Measurements from ENCODE around the gene CYP4V2.

The CYP4V2 gene

GRCh38 chr4:186191200-186192065, at the start of gene CYP4V2:
Gene CYP4V2, plus strand, starts transcription at chr4:186191567. Its CDS starts 257 bp downstream, at chr4:186191824.
- no peak for FAIRE-seq

DNA sequence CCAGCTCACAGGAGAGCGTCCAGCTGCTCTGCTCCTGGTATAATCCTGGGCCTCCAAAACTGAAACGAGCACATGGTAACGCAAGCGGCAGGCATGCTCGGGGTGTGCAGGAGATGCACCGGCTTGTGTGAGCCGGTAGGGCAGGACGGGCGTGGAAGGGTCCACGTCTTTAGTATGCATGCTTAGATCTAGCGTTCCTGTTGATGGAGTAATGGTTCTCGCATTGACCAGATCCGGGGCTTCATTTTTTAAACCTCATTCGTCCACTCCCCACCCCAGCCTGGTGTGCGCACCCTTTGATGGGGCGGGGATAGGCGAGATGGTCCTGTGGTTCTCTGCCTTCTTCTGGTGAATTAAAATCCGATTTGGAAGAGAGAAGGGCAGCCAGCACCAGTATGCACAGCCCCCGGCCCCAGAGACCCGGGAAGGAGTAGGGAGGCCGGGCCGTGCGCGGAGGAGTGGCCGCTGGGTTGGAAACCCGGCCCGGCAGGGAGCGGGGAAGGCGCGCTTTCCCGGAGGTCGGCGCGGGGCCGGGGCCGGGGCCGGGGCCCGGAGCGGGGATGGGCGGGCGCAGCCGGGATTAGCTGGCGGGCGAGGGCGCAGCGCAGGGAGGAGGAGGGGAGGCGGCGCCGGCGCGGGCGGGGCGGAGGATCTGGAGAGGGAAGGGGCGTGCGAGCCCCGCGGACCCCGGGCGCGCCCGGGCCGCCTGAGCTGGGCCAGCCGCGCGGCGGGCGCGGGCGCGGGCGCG, 47.0 kb upstream of the CYP4V2 start:
- no peak for FAIRE-seq

DNA sequence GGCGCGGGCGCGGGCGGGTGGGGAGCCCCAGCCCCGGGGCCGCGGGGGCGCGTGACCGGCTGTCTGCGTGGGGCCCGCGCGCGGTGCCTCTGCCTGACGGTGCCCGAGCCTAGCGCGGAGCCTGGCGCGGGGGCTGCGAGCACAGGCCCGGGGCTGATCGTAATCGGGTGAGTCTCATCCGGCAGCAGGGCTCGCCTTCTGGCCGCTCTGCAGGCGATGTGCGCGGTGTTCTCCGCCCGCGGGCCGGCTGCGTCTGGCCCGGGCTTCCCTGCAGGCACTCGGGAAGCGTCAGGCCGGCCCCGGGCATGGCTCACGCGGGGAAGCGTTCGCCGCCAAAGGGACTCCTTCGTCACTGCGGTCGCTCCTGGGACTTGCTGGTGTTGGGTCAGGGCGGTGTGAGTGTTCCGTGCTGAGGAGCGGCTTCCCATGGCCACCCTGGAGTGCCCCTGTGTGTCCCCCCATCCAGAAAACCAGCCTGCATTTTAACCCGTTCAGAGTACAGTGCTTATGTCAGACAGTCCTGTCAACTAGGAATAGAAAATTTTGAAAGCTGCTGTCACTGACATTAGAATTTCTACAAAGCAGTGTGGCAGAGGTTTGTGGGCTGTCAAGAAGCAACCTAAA, 46.3 kb upstream of the CYP4V2 start:
- FAIRE-seq = no peak

- FAIRE-seq = no peak
These were observed 44.9 kb upstream of the CYP4V2 start for GRCh38 chr4:186146458-186146857.

DNA sequence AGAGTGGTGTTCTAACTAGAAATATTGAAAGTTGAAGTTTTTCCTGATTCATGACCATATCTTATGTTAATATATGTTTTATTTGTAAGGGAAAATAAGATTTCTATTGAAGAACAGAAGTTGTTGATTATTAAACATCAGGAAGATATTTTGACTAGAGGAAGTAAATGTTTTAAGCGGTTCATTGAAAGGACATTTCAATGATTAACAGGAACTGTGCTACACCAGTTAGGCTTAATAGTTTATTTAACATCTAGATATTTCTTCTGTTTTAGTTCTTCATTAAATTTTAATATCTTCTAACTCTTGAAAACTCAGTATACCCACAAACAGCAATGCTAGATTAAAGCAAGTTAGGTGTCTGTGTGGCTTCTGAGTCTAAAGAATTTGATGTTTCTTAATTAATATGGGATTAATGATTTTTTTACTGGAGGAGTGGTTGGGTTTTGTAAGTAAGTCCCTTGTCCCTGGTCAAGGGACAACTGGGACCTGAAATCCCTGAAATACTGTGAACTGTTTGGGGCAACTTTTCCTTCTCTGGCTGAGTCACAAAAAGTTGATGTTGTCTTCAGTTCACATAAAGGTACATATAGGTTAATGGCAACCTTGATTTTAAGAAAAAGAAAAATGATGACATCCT, 42.9 kb upstream of the CYP4V2 start:
- FAIRE-seq = no peak

GRCh38 chr4:186149872-186150271, 41.5 kb upstream of the CYP4V2 start:
- no peak for FAIRE-seq

GRCh38 chr4:186150926-186151325, 40.4 kb upstream of the CYP4V2 start:
- no peak for FAIRE-seq

DNA sequence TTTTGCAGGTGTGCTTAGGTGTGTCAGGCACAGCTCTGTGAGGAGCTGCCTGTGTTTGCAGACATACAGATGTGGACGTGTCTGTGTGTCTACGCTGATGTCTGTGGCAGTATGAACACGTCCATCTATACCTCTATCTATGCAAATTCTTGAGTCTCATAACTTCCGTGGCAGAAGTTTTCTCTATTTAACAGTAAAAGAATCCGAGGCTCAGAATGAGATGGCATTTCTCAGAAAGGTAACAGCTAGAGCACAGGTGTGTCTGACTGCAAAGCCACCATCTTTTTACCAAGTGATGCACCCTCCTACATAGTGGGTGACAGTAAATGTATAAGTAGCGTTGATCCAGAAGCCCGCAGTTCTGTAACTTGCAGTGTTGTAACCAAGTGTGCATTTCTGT, 39.9 kb upstream of the CYP4V2 start:
- FAIRE-seq = no peak

- FAIRE-seq = no peak
These were observed 33.1 kb upstream of the CYP4V2 start for GRCh38 chr4:186158021-186158813.

- FAIRE-seq = no peak
These were observed 32.4 kb upstream of the CYP4V2 start for GRCh38 chr4:186158966-186159365.

DNA sequence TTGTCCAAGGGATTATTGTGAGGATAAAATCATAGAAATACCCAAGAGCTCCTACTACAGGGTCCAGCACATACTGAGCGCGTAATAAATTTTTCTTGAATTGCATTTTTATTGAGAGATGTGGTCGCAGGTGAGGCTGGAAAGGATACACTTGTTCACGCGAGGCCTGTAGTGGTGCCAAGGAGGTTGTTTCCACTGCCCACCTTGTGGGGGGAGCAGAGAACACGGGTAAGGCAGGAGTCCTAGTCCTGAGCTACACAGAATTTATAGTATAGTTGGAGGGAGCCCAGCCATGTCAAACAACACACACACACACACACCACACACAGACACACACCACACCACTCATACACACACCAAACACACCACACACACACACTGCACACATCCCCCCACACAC, 31.8 kb upstream of the CYP4V2 start:
- no peak for FAIRE-seq

DNA sequence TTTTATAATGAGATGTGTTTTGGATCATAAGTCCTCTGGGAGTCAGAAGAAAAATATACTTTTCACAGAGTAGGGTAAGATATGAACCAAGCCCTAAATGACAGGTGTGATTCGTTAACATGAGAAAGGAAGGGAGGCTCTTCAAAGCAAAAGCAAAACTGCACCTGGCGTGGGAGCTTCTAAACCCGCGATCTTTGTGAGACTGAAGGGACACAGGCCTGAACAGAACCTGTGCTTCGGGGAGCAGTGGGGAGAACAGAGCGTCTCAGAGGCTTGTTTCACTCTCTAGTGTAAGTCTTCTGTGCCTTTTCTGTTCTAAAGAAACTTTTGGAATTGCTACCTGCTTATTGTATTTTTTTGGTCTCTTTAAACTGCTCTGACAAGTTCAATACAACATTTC, 30.2 kb upstream of the CYP4V2 start:
- FAIRE-seq = no peak

GRCh38 chr4:186166852-186167512, 24.4 kb upstream of the CYP4V2 start:
- no peak for FAIRE-seq

DNA sequence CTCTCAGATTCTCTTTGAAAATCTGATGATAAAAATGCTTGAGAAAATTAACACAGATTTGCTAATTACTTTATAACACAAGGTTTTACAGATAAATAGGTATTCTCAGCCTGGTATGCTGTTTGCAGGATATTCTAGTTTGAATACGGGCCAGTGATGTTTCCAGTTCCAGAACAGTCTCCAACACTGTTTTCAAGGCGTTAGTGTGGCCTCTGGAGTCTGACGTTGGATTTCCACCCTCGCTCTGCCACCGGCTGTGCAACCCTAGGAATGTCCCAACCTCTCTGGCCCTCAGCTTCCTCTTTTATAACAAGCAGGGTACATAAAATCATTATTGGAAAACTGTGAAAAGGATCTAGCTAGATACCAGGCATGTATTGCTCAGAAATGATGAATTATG, 23.8 kb upstream of the CYP4V2 start:
- no peak for FAIRE-seq

- no peak for FAIRE-seq
These were observed 22.6 kb upstream of the CYP4V2 start for GRCh38 chr4:186168750-186169149.

DNA sequence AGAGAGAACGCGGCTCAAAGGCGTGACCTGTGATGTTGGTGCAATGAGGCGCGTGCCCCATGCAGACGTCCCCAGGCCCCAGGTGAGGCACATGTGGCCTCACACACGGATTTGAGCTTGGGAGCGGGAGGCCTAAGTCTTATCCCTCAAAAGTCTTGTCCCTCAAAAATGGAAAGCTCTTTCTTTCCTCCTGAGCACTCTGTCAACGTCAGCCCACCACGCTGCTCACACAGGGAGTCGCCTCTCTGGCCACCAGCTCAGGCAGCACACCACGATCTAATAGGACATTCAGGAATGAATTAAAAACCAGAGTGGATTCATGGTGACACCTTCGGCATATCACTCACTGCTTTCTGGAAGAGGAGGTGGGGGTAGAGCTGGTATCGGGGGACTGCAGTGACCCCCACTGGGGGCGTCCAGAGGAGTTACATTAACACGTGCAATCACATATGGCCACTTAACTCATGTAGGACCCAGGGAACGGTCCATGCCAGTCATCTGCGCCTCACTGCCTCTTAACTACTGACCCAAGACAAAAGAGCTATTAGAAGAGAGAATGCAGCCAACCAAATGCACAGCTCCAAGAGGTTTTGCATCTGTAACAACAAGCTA, 21.9 kb upstream of the CYP4V2 start:
- FAIRE-seq = no peak

- FAIRE-seq = no peak
These were observed 21.2 kb upstream of the CYP4V2 start for GRCh38 chr4:186169945-186170802.

GRCh38 chr4:186170966-186171365, 20.4 kb upstream of the CYP4V2 start:
- no peak for FAIRE-seq

GRCh38 chr4:186172546-186172945, 18.8 kb upstream of the CYP4V2 start:
- FAIRE-seq = no peak

GRCh38 chr4:186188107-186188506, 3.3 kb upstream of the CYP4V2 start:
- FAIRE-seq = no peak

All from endometrium (tissue), 2 donors.